HG03460 (cell line): ENCODE measurements around the gene SLC16A5.
"Not testable (repeated sequence)": the region's sequence is repeated elsewhere in the genome, so short reads cannot be mapped to it uniquely, and the experiment has no call there.

Source experiments
- ATAC-seq: cut with Tn5 transposase; IDR thresholded peaks from one replicate; pipeline ENCODE4 v1.9.1; 2021; ENCODE audit not compliant: unreplicated experiment

SLC16A5 gene

GRCh38 chr17:75064040-75064439 lies 23.7 kb upstream of the SLC16A5 start:
- no peak for ATAC-seq

GRCh38 chr17:75064460-75064859 lies 23.3 kb upstream of the SLC16A5 start:
- ATAC-seq: no peak

GRCh38 chr17:75064867-75065561 lies 22.7 kb upstream of the SLC16A5 start:
- no peak for ATAC-seq

- no peak for ATAC-seq
Measured at GRCh38 chr17:75065562-75066151, 22.1 kb upstream of the SLC16A5 start.

- no peak for ATAC-seq
Measured at GRCh38 chr17:75067856-75068255, 19.9 kb upstream of the SLC16A5 start.

GRCh38 chr17:75068750-75069149 lies 19.0 kb upstream of the SLC16A5 start:
- no peak for ATAC-seq

GRCh38 chr17:75069783-75070182 lies 18.0 kb upstream of the SLC16A5 start:
- no peak for ATAC-seq

- not testable (repeated sequence) for ATAC-seq
Measured at GRCh38 chr17:75071478-75072271, 16.1 kb upstream of the SLC16A5 start.

GRCh38 chr17:75072909-75073308 lies 14.8 kb upstream of the SLC16A5 start:
- not testable (repeated sequence) for ATAC-seq

GRCh38 chr17:75073618-75074047 lies 14.1 kb upstream of the SLC16A5 start:
- ATAC-seq: no peak

- ATAC-seq: no peak
Measured at GRCh38 chr17:75074532-75074931, 13.2 kb upstream of the SLC16A5 start.

GRCh38 chr17:75075597-75076336 lies 12.0 kb upstream of the SLC16A5 start:
- ATAC-seq: no peak

- no peak for ATAC-seq
Measured at GRCh38 chr17:75077072-75077495, 10.7 kb upstream of the SLC16A5 start.

- ATAC-seq: no peak
Measured at GRCh38 chr17:75077496-75078283, 10.1 kb upstream of the SLC16A5 start.

GRCh38 chr17:75078284-75079022 lies 9.3 kb upstream of the SLC16A5 start:
- no peak for ATAC-seq

GRCh38 chr17:75079023-75079373 lies 8.8 kb upstream of the SLC16A5 start:
- ATAC-seq: no peak

GRCh38 chr17:75081611-75082540 lies 5.9 kb upstream of the SLC16A5 start:
- ATAC-seq: no peak

- no peak for ATAC-seq
Measured at GRCh38 chr17:75082683-75083082, 5.1 kb upstream of the SLC16A5 start.
